Epithelial cell of esophagus (primary cell): Measurements from ENCODE around the gene ADI1.

Source experiments
- DNase-seq: peaks from one replicate; pipeline ENCODE4 v3.0.0; 2010; ENCODE audit warnings: low read depth
- H3K4me3 ChIP-seq: 2 replicates; pipeline ENCODE4 v1.5.1; 2011; ENCODE audit warnings: mild to moderate bottlenecking, low read length, control low read depth
- TF ChIP-seq, protein P1 (sequence below): IDR thresholded peaks from 2 replicates; pipeline ENCODE4 v1.5.1; 2011; ENCODE audit warnings: low read depth, mild to moderate bottlenecking, low read length, control low read depth, inconsistent platforms; ENCODE audit not compliant: insufficient read depth; ENCODE audit errors: missing control alignments

Gene ADI1

DNA sequence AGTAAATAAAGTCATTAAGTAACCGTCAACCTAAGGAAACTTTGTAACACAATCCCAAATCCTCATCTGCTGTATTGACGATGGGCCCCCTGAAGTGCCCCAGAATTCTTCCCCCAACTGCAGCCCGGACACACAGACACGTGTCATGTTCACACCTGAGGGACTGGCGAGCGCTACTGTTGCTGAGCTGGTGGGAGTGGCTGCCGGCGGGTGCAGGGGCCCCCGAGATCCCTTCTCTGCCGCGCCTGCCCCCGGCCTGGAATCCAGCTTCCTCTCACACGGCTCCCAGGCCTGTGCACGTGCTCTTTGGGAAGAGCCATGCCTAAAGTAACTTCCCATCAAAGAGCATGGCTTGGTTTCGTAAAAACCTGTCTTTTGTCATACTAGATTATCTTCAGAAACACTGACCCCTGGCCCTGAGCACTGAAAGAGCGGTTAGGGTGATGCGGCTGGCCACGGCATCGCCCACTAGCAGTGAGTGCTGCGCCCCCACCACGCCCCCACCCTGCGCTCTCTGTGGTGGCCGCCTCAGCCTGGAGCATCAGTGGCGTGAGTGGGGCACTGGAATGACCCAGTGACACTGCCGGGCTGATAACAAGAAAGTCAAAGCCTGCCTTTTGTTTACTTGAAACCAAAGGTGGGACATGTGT lies 56.0 kb downstream of the ADI1 start:
- TF ChIP-seq, protein P1, sequence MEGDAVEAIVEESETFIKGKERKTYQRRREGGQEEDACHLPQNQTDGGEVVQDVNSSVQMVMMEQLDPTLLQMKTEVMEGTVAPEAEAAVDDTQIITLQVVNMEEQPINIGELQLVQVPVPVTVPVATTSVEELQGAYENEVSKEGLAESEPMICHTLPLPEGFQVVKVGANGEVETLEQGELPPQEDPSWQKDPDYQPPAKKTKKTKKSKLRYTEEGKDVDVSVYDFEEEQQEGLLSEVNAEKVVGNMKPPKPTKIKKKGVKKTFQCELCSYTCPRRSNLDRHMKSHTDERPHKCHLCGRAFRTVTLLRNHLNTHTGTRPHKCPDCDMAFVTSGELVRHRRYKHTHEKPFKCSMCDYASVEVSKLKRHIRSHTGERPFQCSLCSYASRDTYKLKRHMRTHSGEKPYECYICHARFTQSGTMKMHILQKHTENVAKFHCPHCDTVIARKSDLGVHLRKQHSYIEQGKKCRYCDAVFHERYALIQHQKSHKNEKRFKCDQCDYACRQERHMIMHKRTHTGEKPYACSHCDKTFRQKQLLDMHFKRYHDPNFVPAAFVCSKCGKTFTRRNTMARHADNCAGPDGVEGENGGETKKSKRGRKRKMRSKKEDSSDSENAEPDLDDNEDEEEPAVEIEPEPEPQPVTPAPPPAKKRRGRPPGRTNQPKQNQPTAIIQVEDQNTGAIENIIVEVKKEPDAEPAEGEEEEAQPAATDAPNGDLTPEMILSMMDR, result no peak
- DNase-seq, result no peak
- no peak overlapping the region for H3K4me3 ChIP-seq

DNA sequence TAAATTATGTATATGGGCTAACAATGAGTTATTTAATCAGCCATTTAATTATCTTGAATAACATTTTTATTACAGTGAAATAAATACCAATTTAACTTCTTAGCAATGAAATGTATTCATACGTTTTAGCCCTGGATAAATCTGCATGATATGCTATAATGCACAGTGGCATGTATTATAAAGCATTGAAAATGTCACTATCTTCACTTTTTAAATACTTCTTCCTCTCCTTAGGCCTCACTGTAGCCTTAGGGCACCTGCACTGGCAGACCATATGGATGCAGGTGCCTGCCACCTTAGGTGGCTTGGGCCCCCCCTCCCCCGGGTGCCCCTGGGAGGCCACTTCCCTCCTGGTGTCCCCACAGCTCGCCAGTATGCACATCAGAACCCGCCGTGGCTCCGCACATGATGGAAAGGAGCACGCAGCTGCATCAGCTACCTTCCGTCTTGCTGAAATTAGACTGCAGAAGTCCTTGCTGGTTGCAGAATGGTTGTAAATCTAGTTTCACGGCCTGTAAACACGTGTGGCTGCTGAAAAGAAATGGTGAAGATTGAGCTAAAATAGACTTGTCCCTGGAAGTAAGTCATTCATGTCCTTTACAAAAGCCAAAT lies 56.7 kb downstream of the ADI1 start:
- TF ChIP-seq, protein P1, result no peak
- no peak overlapping the region for H3K4me3 ChIP-seq
- no peak for DNase-seq

DNA sequence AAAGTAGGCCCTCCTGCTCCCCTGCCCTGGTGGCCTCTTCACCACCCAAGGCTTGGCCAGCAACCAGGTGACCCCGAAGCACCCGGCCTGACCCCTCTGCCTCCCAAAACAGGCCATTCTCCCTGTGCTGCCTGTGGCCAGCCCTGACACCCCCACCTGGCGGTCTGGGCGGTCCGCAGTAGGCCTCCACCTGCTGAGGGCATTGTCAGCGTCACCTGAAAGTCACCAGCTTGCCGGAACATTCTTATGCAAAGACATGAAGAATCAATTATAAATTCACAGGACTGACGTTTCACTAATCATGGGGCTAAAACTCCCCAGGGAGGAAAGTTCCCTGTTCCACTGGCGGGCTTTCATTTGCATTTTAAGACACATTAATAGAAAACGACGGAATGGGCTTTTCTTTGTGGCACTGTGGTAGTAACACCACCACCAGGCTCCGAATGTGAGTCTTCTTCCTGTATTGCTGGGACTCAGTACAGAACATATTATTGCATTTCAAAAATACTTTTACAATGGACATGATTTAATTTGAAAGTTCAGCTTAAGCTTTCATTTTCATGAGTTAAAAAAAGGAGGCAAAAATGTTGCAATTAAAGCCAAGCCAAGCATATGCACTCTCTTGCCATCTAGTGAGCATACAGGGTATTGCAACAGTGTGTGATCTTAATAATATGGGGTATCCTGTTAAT lies 57.4 kb downstream of the ADI1 start:
- TF ChIP-seq, protein P1, result peak; percentile 91
- DNase-seq, result peak; percentile 61
- H3K4me3 ChIP-seq, result no peak overlapping the region

DNA sequence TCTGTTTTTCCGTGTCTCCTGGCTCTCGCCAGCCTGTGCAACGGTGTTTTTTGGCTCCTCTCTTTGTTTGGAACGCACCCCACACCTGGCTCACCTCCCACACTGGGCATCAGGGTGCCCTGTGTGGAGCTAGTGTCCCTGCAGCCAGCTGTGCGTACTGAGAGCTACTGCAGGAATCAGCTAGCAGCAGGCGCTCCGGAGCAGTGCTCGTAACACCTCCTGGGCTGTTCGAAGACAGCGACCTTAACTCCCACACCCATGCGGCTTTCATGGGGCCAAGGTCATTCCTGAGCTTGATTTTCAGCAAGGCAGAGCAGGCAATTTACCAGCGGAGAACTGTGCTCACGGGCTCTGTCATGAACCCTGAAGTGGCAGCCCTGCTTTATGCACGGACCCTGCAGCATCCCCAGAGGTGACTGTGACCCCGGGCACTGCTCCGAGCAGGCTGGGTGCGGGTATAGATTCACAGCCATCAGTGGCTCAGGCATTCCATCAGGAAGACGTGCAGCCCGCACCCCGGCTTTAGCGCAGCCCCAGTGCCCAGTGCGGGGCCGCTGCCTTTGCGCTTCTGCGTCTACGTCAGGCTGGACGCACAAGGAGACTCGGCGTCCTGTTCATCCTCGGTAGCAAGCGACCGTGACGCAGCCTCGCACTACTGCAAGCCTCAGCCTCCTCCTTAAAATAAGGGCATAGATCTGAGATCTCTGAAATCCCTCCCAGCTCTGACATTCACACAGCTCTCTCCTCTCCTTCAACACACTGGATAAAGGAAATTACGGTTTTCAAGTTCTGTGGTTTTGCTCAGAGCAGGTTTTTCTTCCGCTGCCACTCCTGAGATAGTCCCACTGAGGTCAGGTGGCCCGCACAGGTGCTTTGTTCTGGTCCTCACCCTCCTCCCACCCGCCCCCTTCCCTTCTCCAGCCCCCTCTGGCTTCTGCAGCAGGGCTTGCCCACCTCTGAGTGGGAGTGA lies 58.2 kb downstream of the ADI1 start:
- TF ChIP-seq, protein P1, result no peak
- H3K4me3 ChIP-seq, result no peak overlapping the region
- no peak for DNase-seq

DNA sequence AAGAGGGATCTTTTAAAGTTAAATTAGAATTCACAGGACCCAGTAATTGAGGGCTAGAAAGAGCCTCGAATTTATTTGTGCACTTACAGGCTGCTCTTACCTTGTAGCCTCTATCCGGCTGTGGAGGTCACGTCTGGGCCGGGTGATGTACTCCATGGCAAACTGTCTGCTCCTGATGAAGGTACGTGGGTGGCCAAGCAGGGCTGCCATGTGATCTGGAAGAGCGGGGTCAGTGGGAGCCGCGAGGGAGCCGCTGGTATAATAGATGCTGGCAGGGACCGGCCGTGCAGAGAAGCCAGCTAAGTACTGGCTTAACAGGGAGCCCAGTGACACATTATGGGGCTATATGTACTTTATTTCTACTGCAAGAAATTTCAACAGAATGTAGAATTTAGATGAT lies 59.2 kb downstream of the ADI1 start:
- DNase-seq, result no peak
- TF ChIP-seq, protein P1, result no peak
- no peak overlapping the region for H3K4me3 ChIP-seq

DNA sequence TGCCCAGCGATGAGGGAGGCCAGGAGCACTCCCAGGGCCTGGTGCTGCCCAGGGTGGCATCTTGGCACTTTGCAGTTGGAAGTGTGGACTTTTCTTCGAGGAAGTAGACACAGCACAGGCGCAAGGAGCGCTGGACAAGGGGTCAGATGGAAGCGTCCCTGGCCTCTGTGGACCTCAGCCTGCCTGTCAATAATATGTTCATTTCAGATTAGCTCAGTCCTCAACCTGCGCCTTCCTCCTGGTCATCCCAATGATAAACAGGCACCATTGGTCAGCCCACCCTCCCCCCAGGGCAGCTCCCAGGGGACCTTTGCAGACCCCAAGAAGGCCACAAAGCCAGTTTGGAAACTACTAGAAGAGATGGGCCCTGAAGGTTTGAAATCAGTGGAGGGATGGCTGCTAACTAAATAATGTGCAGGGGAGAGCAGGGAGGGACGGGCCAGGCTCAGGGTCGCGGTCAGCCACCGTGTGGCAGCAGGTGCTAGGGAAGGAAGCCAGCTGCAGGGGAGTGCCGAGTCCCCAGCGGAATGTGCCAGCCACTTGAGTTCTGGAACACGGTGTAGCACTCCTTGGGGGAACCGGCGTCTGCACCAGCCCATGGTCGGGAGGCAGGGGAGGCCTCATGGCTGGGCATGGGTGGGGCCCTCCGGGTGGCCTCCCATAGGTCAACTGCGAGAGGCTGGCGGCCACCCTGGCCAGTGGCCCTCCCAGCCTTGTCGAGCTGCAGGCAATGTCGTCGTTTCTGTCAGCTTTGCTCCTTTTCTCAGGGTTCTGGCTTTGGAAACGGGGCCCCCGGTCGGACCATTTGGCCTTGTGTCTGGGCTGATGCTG lies 59.9 kb downstream of the ADI1 start:
- DNase-seq, result no peak
- H3K4me3 ChIP-seq, result no peak overlapping the region
- TF ChIP-seq, protein P1, result no peak
